ENCODE results near the gene C12orf60.

C12orf60 gene

GRCh38 chr12:14860490-14860889, 57.0 kb downstream of the C12orf60 start:
- Histone ChIP-seq H3K27ac (ENCODE audit: poor library complexity, severe bottlenecking) (no peak overlapping the region), H3K4me1 (ENCODE audit: insufficient read depth, poor library complexity, severe bottlenecking) (no peaks in the 10 kb centered on the region), H3K9me3 (ENCODE audit: severe bottlenecking) (no peaks in the 10 kb centered on the region), H3K36me3 (ENCODE audit: low read depth) (no peaks in the 10 kb centered on the region), H3K27me3 (ENCODE audit: insufficient read depth, poor library complexity, severe bottlenecking) (no peaks in the 10 kb centered on the region), H3K4me3 (ENCODE audit: severe bottlenecking) (no peak overlapping the region)
- ATAC-seq (ENCODE audit: low read depth): no peak
- TF ChIP-seq CTCF (IDR thresholded peaks at IDR 0.05; ENCODE audit: poor library complexity, severe bottlenecking): no peak
- no peak for DNase-seq (ENCODE audit: low spot score)

- DNase-seq (ENCODE audit: low spot score) (no peak), ATAC-seq (ENCODE audit: low read depth) (no peak)
- H3K4me3 ChIP-seq (ENCODE audit: severe bottlenecking): no peak overlapping the region
- H3K9me3 ChIP-seq (ENCODE audit: severe bottlenecking): no peaks in the 10 kb centered on the region
- no peaks in the 10 kb centered on the region for H3K4me1 ChIP-seq (ENCODE audit: insufficient read depth, poor library complexity, severe bottlenecking)
- TF ChIP-seq CTCF (IDR thresholded peaks at IDR 0.05; ENCODE audit: poor library complexity, severe bottlenecking): no peak
- H3K36me3 ChIP-seq (ENCODE audit: low read depth): no peaks in the 10 kb centered on the region
- no peak overlapping the region for H3K27ac ChIP-seq (ENCODE audit: poor library complexity, severe bottlenecking)
- no peaks in the 10 kb centered on the region for H3K27me3 ChIP-seq (ENCODE audit: insufficient read depth, poor library complexity, severe bottlenecking)
Measured at GRCh38 chr12:14868916-14869506, 65.5 kb downstream of the C12orf60 start.

- H3K27me3 ChIP-seq (ENCODE audit: insufficient read depth, poor library complexity, severe bottlenecking): no peaks in the 10 kb centered on the region
- ATAC-seq (ENCODE audit: low read depth): no peak
- H3K27ac ChIP-seq (ENCODE audit: poor library complexity, severe bottlenecking): no peak overlapping the region
- DNase-seq (ENCODE audit: low spot score): no peak
- TF ChIP-seq CTCF (IDR thresholded peaks at IDR 0.05; ENCODE audit: poor library complexity, severe bottlenecking): no peak
- H3K36me3 ChIP-seq (ENCODE audit: low read depth): no peaks in the 10 kb centered on the region
- no peaks in the 10 kb centered on the region for H3K9me3 ChIP-seq (ENCODE audit: severe bottlenecking)
- no peak overlapping the region for H3K4me3 ChIP-seq (ENCODE audit: severe bottlenecking)
- no peaks in the 10 kb centered on the region for H3K4me1 ChIP-seq (ENCODE audit: insufficient read depth, poor library complexity, severe bottlenecking)
Measured at GRCh38 chr12:14871247-14871646, 67.8 kb downstream of the C12orf60 start.

- Histone ChIP-seq H3K36me3 (ENCODE audit: low read depth) (no peaks in the 10 kb centered on the region), H3K27ac (ENCODE audit: poor library complexity, severe bottlenecking) (no peak overlapping the region)
Measured at GRCh38 chr12:14871886-14872285, 68.4 kb downstream of the C12orf60 start.

More at GRCh38 chr12:14871886-14872285, 68.4 kb downstream of the C12orf60 start:
- TF ChIP-seq CTCF (IDR thresholded peaks at IDR 0.05; ENCODE audit: poor library complexity, severe bottlenecking): no peak
- ATAC-seq (ENCODE audit: low read depth) (no peak), DNase-seq (ENCODE audit: low spot score) (no peak)
- Histone ChIP-seq H3K27me3 (ENCODE audit: insufficient read depth, poor library complexity, severe bottlenecking) (no peaks in the 10 kb centered on the region), H3K9me3 (ENCODE audit: severe bottlenecking) (no peaks in the 10 kb centered on the region), H3K4me1 (ENCODE audit: insufficient read depth, poor library complexity, severe bottlenecking) (no peaks in the 10 kb centered on the region), H3K4me3 (ENCODE audit: severe bottlenecking) (no peak overlapping the region)
